Duodenal mucosa (tissue), 2 donors: ENCODE data around the gene LCAT.
"Not testable (repeated sequence)": the region's sequence is repeated elsewhere in the genome, so short reads cannot be mapped to it uniquely, and the experiment has no call there.

ENCODE experiments used
- H3K27ac ChIP-seq: one replicate; pipeline ENCODE4 v1.7.0; 2013; ENCODE audit warnings: low read depth, low read length
- H3K27me3 ChIP-seq, 2 donors: one replicate each; pipeline ENCODE4 v1.7.0; 2013; ENCODE audit warnings: low read length in 2 of 2, control low read depth in 1 of 2; ENCODE audit not compliant: insufficient read depth in 2 of 2, control insufficient read depth in 1 of 2
- H3K36me3 ChIP-seq, 2 donors: one replicate each; pipeline ENCODE4 v1.7.0; 2013; ENCODE audit warnings: low read length in 2 of 2, control low read depth in 1 of 2; ENCODE audit not compliant: insufficient read depth in 2 of 2, control insufficient read depth in 1 of 2
- H3K4me1 ChIP-seq, 2 donors: one replicate each; pipeline ENCODE4 v1.7.0; 2013; ENCODE audit warnings: low read length in 2 of 2, control low read depth in 1 of 2; ENCODE audit not compliant: insufficient read depth in 2 of 2, control insufficient read depth in 1 of 2
- H3K4me3 ChIP-seq, 2 donors: one replicate each; pipeline ENCODE4 v1.7.0; 2013; ENCODE audit warnings: low read length in 2 of 2, low read depth in 1 of 2
- H3K9ac ChIP-seq, 2 donors: one replicate each; pipeline ENCODE4 v1.7.0; 2013; ENCODE audit warnings: low read length in 2 of 2, low read depth in 1 of 2
- H3K9me3 ChIP-seq, 2 donors: one replicate each; pipeline ENCODE4 v1.7.0; 2013; ENCODE audit warnings: low read length in 2 of 2, control low read depth in 1 of 2; ENCODE audit not compliant: control insufficient read depth in 1 of 2

The LCAT gene

DNA sequence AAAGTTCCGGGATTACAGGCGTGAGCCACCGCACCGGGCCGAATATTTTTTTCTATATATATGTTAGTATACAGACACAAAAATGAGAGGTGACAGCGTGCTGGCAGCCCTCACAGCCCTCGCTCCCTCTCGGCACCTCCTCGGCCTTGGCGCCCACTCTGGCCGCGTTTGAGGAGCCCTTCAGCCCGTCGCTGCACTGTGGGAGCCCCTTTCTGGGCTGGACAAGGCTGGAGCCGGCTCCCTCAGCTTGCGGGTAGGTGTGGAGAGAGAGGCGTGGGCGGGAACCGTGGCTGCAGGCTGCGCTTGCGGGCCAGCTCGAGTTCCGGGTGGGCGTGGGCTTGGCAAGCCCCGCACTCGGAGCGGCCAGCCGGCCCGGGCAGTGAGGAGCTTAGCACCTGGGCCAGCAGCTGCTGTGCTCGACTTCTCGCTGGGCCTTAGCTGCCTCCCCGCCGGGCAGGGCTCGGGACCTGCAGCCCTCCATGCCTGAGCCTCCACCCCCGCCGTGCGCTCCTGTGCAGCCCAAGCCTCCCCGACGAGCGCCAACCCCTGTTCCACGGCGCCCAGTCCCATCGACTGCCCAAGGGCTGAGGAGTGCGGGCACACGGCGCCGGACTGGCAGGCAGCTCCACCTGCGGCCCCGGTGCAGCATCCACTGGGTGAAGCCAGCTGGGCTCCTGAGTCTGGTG is 38.2 kb upstream of the LCAT start:
- Histone ChIP-seq H3K27ac (no peak overlapping the region), H3K27me3 (no peaks in the 10 kb centered on the region), H3K4me3 (no peak overlapping the region), H3K9ac (no peak overlapping the region), H3K36me3 (no peaks in the 10 kb centered on the region), H3K9me3 (no peaks in the 10 kb centered on the region), H3K4me1 (peaks cover 0 to 4% of the 10 kb centered on the region in 2 donors)

- Histone ChIP-seq H3K27me3 (peaks cover 0 to 8% of the 10 kb centered on the region in 2 donors), H3K9me3 (no peaks in the 10 kb centered on the region), H3K4me3 (no peak within 1 kb of the TSS)
Measured at GRCh38 chr16:67979955-67980678, 36.2 kb upstream of the LCAT start, which contains the start of gene DPEP3. DPEP3 (minus strand) TSS chr16:67980499; CDS start chr16:67980380, 119 bp downstream.

DNA sequence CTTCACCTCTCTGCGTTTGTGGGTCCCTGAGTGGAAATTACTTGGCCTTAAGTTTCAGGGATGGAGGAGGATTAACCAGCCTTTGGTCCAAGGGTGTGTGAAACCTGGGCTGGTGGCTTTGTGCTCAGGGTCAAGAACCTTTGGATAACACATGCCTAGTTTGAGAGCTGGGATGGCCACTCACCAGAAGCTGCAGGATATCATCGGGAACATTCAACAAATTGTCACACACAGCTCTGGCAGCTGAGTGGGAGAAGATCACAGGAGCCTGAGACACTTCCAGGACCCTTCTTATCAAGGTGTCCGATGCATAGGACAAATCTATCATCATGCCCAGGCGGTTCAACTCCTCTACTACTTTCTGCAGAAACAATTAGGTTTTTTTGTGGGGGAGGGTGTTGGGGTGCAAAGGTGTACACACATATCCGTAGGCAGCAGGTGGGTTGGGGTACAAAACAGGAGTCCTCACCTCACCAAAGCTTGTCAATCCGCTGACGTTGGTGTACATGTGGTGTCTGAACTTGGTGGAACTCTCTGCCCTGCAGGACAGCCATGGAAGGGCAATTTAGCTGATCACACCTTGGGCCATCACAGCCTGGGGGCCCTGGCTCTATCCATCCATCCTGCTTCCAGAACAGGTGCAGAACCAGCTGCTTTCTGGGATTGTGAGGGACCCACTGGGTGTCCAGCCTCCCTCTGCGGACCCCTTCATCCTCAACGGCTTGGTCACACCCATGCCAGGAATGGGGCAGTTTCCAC is 33.7 kb upstream of the LCAT start:
- H3K4me3 ChIP-seq = no peak overlapping the region
- no peaks in the 10 kb centered on the region for H3K4me1 ChIP-seq
- peaks cover 0 to 8% of the 10 kb centered on the region in 2 donors for H3K27me3 ChIP-seq
- no peak overlapping the region for H3K27ac ChIP-seq
- H3K9me3 ChIP-seq = no peaks in the 10 kb centered on the region
- no peak overlapping the region for H3K9ac ChIP-seq
- H3K36me3 ChIP-seq = no peaks in the 10 kb centered on the region

More at GRCh38 chr16:67979955-67980678, 36.2 kb upstream of the LCAT start, which contains the start of gene DPEP3:
- Histone ChIP-seq H3K27ac (no peak within 1 kb of the TSS), H3K36me3 (no peaks in the 10 kb centered on the region), H3K4me1 (peaks cover 0 to 4% of the 10 kb centered on the region in 2 donors), H3K9ac (no peak within 1 kb of the TSS)

DNA sequence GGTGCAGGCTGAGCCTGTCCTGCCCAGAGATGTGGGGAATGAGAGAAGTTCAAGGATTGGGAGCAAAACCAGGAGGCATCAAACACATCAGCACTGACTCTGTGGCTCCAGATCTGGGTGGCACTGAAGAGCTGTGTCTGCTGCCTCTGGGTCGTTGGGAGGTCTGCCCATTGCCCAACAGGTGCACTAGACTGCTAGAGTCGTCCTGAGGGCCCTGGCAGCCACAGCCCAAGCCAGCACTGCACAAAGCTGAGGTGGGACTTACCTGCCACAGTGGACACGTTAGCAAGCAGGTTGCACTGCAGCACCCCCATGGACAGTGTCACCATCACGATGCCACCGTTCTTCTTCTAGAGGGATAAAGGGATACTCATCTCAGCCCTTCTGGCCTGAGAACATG is 33.1 kb upstream of the LCAT start:
- H3K4me3 ChIP-seq = no peak overlapping the region
- no peaks in the 10 kb centered on the region for H3K4me1 ChIP-seq
- H3K27ac ChIP-seq = no peak overlapping the region
- H3K36me3 ChIP-seq = no peaks in the 10 kb centered on the region
- H3K27me3 ChIP-seq = peaks cover 0 to 8% of the 10 kb centered on the region in 2 donors
- H3K9ac ChIP-seq = no peak overlapping the region
- H3K9me3 ChIP-seq = no peaks in the 10 kb centered on the region

GRCh38 chr16:67976205-67976604 is 32.3 kb upstream of the LCAT start:
- Histone ChIP-seq H3K27me3 (peaks cover 0 to 8% of the 10 kb centered on the region in 2 donors), H3K9ac (no peak overlapping the region), H3K4me3 (no peak overlapping the region), H3K36me3 (no peaks in the 10 kb centered on the region), H3K9me3 (no peaks in the 10 kb centered on the region), H3K4me1 (no peaks in the 10 kb centered on the region), H3K27ac (no peak overlapping the region)

DNA sequence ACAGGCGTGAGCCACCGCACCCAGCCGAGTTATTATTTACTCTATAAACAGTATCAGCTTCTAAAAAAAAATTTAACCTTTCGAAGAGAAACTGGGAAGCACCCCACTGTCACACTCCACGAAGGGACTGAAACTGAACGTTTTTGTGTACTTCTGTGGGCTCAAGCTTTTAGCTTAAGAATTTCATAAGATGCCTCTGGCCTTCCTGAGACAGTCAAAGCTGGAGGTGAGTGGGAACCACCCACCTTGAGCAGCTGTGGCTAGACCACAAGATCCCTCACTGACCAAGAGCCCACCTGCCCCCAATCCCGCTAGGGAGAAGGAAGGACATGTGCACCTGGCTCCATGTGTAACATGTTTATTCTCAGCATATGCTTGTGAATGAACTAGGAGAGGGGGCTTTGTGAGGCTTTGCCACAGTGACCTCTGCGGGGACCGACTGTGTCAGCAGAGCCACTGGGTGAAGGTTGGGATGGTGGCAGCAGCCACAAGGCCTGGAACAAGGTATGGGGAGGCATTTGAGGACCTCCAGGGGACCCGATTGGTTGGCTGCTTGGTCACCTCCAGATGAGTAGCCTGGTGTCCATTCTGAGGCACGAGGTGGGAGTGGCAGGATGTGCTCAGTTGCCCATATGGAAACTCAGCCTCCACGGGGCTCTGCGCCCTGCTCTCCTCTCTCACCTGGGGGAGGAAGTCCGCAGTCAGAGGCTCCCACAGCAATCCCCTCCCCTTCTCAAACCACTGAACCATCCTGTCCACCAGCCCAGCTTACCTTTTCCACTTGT is 31.6 kb upstream of the LCAT start:
- H3K4me1 ChIP-seq = no peaks in the 10 kb centered on the region
- no peaks in the 10 kb centered on the region for H3K36me3 ChIP-seq
- no peaks in the 10 kb centered on the region for H3K9me3 ChIP-seq
- no peak overlapping the region for H3K27ac ChIP-seq
- H3K27me3 ChIP-seq = peaks cover 0 to 8% of the 10 kb centered on the region in 2 donors
- H3K4me3 ChIP-seq = no peak overlapping the region
- H3K9ac ChIP-seq = no peak overlapping the region

DNA sequence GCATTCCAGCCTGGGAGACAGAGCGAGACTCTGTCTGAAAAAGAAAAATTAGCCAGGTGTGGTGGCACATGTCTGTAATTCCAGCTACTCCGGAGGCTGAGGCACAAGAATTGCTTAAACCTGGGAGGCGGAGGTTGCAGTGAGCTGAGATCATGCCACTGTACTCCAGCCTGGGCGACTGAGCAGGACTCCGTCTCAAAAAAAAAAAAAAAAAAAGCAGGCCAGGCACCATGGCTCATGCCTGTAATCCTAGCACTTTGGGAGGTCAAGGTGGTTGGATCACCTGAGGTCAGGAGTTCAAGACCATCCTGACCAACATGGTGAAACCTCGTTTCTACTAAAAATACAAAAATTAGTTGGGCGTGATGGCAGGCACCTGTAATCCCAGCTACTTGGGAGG is 28.4 kb upstream of the LCAT start:
- H3K9ac ChIP-seq, H3K4me3 ChIP-seq, H3K36me3 ChIP-seq, H3K27me3 ChIP-seq, H3K4me1 ChIP-seq, H3K9me3 ChIP-seq, H3K27ac ChIP-seq: not testable (repeated sequence)

GRCh38 chr16:67971111-67971510 is 27.2 kb upstream of the LCAT start:
- peaks cover 14 to 19% of the 10 kb centered on the region in 2 donors for H3K4me1 ChIP-seq
- peaks cover 3% of the 10 kb centered on the region in 2 donors for H3K27me3 ChIP-seq
- no peaks in the 10 kb centered on the region for H3K36me3 ChIP-seq
- H3K4me3 ChIP-seq = no peak overlapping the region
- H3K9me3 ChIP-seq = no peaks in the 10 kb centered on the region
- no peak overlapping the region for H3K9ac ChIP-seq
- no peak overlapping the region for H3K27ac ChIP-seq

DNA sequence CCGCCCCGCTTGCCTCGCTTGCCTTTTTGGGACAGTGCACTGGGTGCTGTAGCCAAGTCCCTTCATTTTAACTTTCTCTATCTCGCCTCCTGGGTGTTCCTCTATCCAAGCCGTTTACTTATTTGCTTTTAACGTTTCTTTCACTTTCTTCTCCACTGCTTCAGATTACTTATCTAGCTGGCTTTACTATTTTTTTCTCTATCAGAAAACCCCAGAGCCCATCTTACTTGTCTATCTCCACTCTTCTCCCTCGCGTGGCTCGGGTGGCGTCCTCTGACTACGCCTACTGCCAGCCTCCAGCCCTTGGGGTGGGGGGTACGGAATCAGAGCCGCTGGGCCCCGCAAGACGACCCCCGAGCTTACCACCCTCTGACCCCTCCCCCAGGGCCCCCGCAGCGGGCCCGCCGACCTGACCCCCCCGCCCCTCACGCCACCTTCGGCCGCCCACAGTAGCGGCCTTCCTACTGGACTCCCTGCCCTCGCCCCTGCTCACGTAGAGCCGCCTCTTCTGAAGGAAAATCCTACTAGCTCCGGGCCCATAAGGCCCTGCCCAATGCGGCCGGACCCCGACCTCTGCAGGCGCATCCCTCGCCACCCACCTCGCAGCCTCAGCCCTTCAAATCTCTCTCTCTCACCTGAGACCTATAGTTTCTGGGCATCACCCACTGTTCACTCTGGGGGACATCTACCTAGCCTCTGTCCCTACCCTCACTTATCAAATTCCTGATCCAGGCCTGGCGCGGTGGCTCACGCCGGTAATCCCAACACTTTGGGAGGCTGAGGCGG is 25.5 kb upstream of the LCAT start:
- Histone ChIP-seq H3K36me3 (no peaks in the 10 kb centered on the region), H3K9me3 (no peaks in the 10 kb centered on the region), H3K27ac (peak overlapping the region; percentile 78), H3K4me3 (peak overlapping the region; percentile 79 to 82), H3K27me3 (peaks cover 0 to 3% of the 10 kb centered on the region in 2 donors), H3K9ac (peak overlapping the region; percentile 66 to 76), H3K4me1 (peaks cover 18 to 35% of the 10 kb centered on the region in 2 donors)
